Measurements from ENCODE around the gene TMPRSS9. TPM values are rescaled to one million over a fixed set of nuclear protein-coding genes. Genes with fewer than 3 reads are reported as not detected.

Gene TMPRSS9
- total RNA-seq, 1 experiment from 2014 or later, result 0.57 TPM

GRCh38 chr19:2427429-2428320 lies 67.6 kb downstream of the TMPRSS9 start, which contains the start of gene TIMM13 (continued):
- TF ChIP-seq CTCF (IDR thresholded peaks at IDR 0.05), result no peak
- TF ChIP-seq SMAD4 (CRISPR knock-in tag; IDR thresholded peaks at IDR 0.05), result no peak
- TF ChIP-seq E2F4 (CRISPR knock-in tag; IDR thresholded peaks at IDR 0.05; ENCODE audit: borderline replicate concordance, low read depth), result no peak
- TF ChIP-seq, protein P1, sequence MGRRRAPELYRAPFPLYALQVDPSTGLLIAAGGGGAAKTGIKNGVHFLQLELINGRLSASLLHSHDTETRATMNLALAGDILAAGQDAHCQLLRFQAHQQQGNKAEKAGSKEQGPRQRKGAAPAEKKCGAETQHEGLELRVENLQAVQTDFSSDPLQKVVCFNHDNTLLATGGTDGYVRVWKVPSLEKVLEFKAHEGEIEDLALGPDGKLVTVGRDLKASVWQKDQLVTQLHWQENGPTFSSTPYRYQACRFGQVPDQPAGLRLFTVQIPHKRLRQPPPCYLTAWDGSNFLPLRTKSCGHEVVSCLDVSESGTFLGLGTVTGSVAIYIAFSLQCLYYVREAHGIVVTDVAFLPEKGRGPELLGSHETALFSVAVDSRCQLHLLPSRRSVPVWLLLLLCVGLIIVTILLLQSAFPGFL (CRISPR knock-in tag; IDR thresholded peaks at IDR 0.05; ENCODE audit: borderline replicate concordance), result no peak
- TF ChIP-seq ZSCAN18 (CRISPR knock-in tag; IDR thresholded peaks at IDR 0.05), result no peak
- no peak for TF ChIP-seq IRF2 (CRISPR knock-in tag; IDR thresholded peaks at IDR 0.05; ENCODE audit: borderline replicate concordance, low read depth)
- TF ChIP-seq, protein P2, sequence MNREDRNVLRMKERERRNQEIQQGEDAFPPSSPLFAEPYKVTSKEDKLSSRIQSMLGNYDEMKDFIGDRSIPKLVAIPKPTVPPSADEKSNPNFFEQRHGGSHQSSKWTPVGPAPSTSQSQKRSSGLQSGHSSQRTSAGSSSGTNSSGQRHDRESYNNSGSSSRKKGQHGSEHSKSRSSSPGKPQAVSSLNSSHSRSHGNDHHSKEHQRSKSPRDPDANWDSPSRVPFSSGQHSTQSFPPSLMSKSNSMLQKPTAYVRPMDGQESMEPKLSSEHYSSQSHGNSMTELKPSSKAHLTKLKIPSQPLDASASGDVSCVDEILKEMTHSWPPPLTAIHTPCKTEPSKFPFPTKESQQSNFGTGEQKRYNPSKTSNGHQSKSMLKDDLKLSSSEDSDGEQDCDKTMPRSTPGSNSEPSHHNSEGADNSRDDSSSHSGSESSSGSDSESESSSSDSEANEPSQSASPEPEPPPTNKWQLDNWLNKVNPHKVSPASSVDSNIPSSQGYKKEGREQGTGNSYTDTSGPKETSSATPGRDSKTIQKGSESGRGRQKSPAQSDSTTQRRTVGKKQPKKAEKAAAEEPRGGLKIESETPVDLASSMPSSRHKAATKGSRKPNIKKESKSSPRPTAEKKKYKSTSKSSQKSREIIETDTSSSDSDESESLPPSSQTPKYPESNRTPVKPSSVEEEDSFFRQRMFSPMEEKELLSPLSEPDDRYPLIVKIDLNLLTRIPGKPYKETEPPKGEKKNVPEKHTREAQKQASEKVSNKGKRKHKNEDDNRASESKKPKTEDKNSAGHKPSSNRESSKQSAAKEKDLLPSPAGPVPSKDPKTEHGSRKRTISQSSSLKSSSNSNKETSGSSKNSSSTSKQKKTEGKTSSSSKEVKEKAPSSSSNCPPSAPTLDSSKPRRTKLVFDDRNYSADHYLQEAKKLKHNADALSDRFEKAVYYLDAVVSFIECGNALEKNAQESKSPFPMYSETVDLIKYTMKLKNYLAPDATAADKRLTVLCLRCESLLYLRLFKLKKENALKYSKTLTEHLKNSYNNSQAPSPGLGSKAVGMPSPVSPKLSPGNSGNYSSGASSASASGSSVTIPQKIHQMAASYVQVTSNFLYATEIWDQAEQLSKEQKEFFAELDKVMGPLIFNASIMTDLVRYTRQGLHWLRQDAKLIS (CRISPR knock-in tag; IDR thresholded peaks at IDR 0.05; ENCODE audit: borderline replicate concordance), result no peak
- no peak for TF ChIP-seq ATF1 (CRISPR knock-in tag; IDR thresholded peaks at IDR 0.05)
- TF ChIP-seq, protein P3, sequence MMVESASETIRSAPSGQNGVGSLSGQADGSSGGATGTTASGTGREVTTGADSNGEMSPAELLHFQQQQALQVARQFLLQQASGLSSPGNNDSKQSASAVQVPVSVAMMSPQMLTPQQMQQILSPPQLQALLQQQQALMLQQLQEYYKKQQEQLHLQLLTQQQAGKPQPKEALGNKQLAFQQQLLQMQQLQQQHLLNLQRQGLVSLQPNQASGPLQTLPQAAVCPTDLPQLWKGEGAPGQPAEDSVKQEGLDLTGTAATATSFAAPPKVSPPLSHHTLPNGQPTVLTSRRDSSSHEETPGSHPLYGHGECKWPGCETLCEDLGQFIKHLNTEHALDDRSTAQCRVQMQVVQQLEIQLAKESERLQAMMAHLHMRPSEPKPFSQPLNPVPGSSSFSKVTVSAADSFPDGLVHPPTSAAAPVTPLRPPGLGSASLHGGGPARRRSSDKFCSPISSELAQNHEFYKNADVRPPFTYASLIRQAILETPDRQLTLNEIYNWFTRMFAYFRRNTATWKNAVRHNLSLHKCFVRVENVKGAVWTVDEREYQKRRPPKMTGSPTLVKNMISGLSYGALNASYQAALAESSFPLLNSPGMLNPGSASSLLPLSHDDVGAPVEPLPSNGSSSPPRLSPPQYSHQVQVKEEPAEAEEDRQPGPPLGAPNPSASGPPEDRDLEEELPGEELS (CRISPR knock-in tag; IDR thresholded peaks at IDR 0.05), result no peak
- TF ChIP-seq, protein P4, sequence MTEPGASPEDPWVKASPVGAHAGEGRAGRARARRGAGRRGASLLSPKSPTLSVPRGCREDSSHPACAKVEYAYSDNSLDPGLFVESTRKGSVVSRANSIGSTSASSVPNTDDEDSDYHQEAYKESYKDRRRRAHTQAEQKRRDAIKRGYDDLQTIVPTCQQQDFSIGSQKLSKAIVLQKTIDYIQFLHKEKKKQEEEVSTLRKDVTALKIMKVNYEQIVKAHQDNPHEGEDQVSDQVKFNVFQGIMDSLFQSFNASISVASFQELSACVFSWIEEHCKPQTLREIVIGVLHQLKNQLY (CRISPR knock-in tag; IDR thresholded peaks at IDR 0.05), result 0 out of 2 replicates have a peak, but pooled peaks have one; percentile 12
- no peak for TF ChIP-seq FOXP1 (CRISPR knock-in tag; IDR thresholded peaks at IDR 0.05; ENCODE audit: borderline replicate concordance)
- TF ChIP-seq ZBTB21 (CRISPR knock-in tag; IDR thresholded peaks at IDR 0.05; ENCODE audit: borderline replicate concordance), result no peak
- TF ChIP-seq, protein P5, sequence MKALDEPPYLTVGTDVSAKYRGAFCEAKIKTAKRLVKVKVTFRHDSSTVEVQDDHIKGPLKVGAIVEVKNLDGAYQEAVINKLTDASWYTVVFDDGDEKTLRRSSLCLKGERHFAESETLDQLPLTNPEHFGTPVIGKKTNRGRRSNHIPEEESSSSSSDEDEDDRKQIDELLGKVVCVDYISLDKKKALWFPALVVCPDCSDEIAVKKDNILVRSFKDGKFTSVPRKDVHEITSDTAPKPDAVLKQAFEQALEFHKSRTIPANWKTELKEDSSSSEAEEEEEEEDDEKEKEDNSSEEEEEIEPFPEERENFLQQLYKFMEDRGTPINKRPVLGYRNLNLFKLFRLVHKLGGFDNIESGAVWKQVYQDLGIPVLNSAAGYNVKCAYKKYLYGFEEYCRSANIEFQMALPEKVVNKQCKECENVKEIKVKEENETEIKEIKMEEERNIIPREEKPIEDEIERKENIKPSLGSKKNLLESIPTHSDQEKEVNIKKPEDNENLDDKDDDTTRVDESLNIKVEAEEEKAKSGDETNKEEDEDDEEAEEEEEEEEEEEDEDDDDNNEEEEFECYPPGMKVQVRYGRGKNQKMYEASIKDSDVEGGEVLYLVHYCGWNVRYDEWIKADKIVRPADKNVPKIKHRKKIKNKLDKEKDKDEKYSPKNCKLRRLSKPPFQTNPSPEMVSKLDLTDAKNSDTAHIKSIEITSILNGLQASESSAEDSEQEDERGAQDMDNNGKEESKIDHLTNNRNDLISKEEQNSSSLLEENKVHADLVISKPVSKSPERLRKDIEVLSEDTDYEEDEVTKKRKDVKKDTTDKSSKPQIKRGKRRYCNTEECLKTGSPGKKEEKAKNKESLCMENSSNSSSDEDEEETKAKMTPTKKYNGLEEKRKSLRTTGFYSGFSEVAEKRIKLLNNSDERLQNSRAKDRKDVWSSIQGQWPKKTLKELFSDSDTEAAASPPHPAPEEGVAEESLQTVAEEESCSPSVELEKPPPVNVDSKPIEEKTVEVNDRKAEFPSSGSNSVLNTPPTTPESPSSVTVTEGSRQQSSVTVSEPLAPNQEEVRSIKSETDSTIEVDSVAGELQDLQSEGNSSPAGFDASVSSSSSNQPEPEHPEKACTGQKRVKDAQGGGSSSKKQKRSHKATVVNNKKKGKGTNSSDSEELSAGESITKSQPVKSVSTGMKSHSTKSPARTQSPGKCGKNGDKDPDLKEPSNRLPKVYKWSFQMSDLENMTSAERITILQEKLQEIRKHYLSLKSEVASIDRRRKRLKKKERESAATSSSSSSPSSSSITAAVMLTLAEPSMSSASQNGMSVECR (CRISPR knock-in tag; IDR thresholded peaks at IDR 0.05; ENCODE audit: borderline replicate concordance), result peak; percentile 23; the same call in 1 of the 2 replicates
- no peak for TF ChIP-seq MXD4 (CRISPR knock-in tag; IDR thresholded peaks at IDR 0.05; ENCODE audit: borderline replicate concordance)
- no peak for TF ChIP-seq GRHL2 (CRISPR knock-in tag; IDR thresholded peaks at IDR 0.05; ENCODE audit: insufficient replicate concordance, severe bottlenecking)
- TF ChIP-seq, protein P6, sequence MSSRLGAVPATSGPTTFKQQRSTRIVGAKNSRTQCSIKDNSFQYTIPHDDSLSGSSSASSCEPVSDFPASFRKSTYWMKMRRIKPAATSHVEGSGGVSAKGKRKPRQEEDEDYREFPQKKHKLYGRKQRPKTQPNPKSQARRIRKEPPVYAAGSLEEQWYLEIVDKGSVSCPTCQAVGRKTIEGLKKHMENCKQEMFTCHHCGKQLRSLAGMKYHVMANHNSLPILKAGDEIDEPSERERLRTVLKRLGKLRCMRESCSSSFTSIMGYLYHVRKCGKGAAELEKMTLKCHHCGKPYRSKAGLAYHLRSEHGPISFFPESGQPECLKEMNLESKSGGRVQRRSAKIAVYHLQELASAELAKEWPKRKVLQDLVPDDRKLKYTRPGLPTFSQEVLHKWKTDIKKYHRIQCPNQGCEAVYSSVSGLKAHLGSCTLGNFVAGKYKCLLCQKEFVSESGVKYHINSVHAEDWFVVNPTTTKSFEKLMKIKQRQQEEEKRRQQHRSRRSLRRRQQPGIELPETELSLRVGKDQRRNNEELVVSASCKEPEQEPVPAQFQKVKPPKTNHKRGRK (CRISPR knock-in tag; IDR thresholded peaks at IDR 0.05; ENCODE audit: borderline replicate concordance), result no peak

All from WTC11 (cell line).